Activated T-cell treated with anti-CD3 and anti-CD28 coated beads, Interleukin-2, amount 50 U/mL, for 4 hours (primary cell): ENCODE results near the gene RABAC1. TPM values are rescaled to one million over a fixed set of nuclear protein-coding genes. Genes with fewer than 3 reads are reported as not detected.
"Not testable (repeated sequence)": the region's sequence is repeated elsewhere in the genome, so short reads cannot be mapped to it uniquely, and the experiment has no call there.

Experiments
- ATAC-seq, 2 donors: fragments of 200-7000 bp; cut with Tn5 transposase; one replicate each; pipeline ENCODE4 v1.10.0; 2021
- DNase-seq: peaks from one replicate; pipeline ENCODE4 v3.0.0-alpha.2; 2020
- H3K27me3 Mint-ChIP-seq: one replicate; pipeline ENCODE4 v1.8.0; 2021; ENCODE audit warnings: low read depth, mixed read lengths
- H3K36me3 Mint-ChIP-seq: one replicate; pipeline ENCODE4 v1.8.0; 2022; ENCODE audit warnings: mixed read lengths; ENCODE audit not compliant: insufficient read depth
- H3K4me1 Mint-ChIP-seq: one replicate; pipeline ENCODE4 v1.8.0; 2021; ENCODE audit warnings: low read depth, mixed read lengths
- H3K4me3 Mint-ChIP-seq: one replicate; pipeline ENCODE4 v1.8.0; 2021; ENCODE audit warnings: mild to moderate bottlenecking, moderate library complexity, mixed read lengths
- H3K9me3 Mint-ChIP-seq: one replicate; pipeline ENCODE4 v1.8.0; 2021; ENCODE audit warnings: mixed read lengths
- total RNA-seq, 3 donors: library from RNA; stranded (reverse); gene quantifications; one replicate each; pipeline ENCODE4 v1.2.1, GENCODE V29; 2021

Gene RABAC1
- total RNA-seq, 3 donors from 2014 or later: 63.1 to 82.1 (median 70.4) TPM

- peaks cover 60% of the 10 kb centered on the region for H3K4me1 Mint-ChIP-seq
- DNase-seq (no peak), ATAC-seq (no peak)
- peaks cover 3% of the 10 kb centered on the region for H3K27me3 Mint-ChIP-seq
- no peaks in the 10 kb centered on the region for H3K9me3 Mint-ChIP-seq
- no peak overlapping the region for H3K4me3 Mint-ChIP-seq
- H3K36me3 Mint-ChIP-seq: no peaks in the 10 kb centered on the region
Measured at GRCh38 chr19:41944336-41944735, 14.8 kb downstream of the RABAC1 start.

GRCh38 chr19:41941410-41942202 is 17.5 kb downstream of the RABAC1 start:
- no peaks in the 10 kb centered on the region for H3K36me3 Mint-ChIP-seq
- H3K4me3 Mint-ChIP-seq: peak overlapping the region; percentile 43
- ATAC-seq: no peak
- DNase-seq: no peak
- H3K4me1 Mint-ChIP-seq: peaks cover 50% of the 10 kb centered on the region
- H3K27me3 Mint-ChIP-seq: peaks cover 5% of the 10 kb centered on the region
- H3K9me3 Mint-ChIP-seq: no peaks in the 10 kb centered on the region

DNA sequence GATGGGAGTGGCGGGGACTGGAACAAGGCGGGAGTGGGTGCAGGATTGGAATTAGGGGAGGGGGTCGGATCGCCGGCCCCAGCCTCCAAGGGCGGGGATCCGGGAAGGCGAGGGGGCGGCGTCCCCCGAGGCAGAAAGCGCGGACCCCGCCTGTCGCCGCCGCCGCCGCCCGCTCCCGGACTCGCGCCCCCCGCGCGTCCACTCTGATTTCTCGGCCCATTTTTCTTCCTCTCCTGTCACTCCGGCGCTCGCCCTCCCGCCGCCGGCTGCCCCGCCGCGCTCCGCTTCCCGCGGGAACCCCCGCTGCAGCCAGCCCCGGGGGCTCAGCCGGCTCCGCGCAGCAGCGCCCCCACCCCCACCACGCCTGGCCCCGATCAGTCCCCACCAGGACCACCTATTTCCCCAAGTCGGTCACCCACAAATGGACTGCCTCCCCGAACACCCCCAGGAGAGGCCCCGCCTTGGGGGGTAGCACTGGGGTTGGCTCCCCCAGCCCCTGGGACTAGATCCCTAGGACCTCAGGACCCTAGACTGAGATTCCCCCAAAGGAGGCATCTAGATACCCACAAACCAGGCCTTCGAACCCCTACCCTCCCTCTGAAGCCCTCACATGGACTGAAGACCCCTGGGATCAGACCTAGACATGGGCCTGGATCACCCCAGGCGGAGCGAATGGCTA is 18.3 kb downstream of the RABAC1 start:
- no peaks in the 10 kb centered on the region for H3K9me3 Mint-ChIP-seq
- ATAC-seq: no peak
- H3K36me3 Mint-ChIP-seq: no peaks in the 10 kb centered on the region
- H3K4me1 Mint-ChIP-seq: peaks cover 51% of the 10 kb centered on the region
- peaks cover 5% of the 10 kb centered on the region for H3K27me3 Mint-ChIP-seq
- peak overlapping the region; percentile 82 for H3K4me3 Mint-ChIP-seq
- DNase-seq: no peak

GRCh38 chr19:41939861-41940730 is 19.0 kb downstream of the RABAC1 start:
- Mint-ChIP-seq H3K36me3 (no peaks in the 10 kb centered on the region), H3K9me3 (no peaks in the 10 kb centered on the region), H3K4me3 (peak overlapping the region; percentile 82), H3K4me1 (peaks cover 49% of the 10 kb centered on the region), H3K27me3 (peaks cover 5% of the 10 kb centered on the region)
- peak; percentile 15 to 19 for ATAC-seq
- DNase-seq: peak; percentile 69

DNA sequence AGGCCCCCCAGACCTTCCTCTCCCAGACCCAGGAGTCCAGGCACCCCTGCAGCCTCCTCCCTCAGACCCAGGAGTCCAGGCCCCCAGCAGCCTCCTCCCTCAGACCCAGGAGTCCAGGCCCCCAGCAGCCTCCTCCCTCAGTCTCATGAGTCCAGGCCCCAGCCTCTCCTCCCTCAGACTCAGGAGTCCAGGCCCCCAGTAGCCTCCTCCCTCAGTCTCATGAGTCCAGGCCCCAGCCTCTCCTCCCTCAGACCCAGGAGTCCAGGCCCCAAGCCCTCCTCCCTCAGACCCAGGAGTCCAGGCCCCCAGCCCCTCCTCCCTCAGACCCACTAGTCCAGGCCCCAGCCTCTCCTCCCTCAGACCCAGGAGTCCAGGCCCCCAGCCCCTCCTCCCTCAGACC is 19.9 kb downstream of the RABAC1 start:
- H3K27me3 Mint-ChIP-seq, H3K4me3 Mint-ChIP-seq, H3K9me3 Mint-ChIP-seq, H3K36me3 Mint-ChIP-seq, ATAC-seq, DNase-seq: not testable (repeated sequence)
- H3K4me1 Mint-ChIP-seq: peaks cover 49% of the 10 kb centered on the region

GRCh38 chr19:41937525-41938468 is 21.3 kb downstream of the RABAC1 start:
- DNase-seq (no peak), ATAC-seq (no peak)
- peak overlapping the region; percentile 0 for H3K4me3 Mint-ChIP-seq
- H3K4me1 Mint-ChIP-seq: peaks cover 53% of the 10 kb centered on the region
- H3K9me3 Mint-ChIP-seq: no peaks in the 10 kb centered on the region
- peaks cover 7% of the 10 kb centered on the region for H3K27me3 Mint-ChIP-seq
- H3K36me3 Mint-ChIP-seq: no peaks in the 10 kb centered on the region

DNA sequence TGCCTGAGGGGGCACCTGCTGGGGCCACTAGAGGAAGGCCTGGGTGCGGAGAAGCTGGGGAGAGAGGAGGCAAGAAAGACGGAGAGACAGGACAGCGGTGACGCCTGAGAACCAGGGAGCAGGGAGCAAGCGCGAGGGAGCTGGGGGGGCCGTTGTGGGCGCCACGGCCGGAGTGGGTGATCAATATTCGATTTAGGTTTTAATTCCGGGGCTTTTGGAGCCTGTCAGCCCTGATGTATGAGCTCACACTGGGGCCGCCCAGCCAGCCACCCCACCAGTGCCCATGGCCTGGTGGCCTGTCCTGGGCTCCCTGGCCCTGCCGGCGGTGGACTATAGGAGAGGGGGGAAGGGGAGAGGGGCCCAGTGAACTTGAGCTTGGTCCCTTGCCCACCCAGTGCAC is 22.2 kb downstream of the RABAC1 start:
- Mint-ChIP-seq H3K4me3 (no peak overlapping the region), H3K27me3 (peaks cover 7% of the 10 kb centered on the region), H3K36me3 (no peaks in the 10 kb centered on the region), H3K9me3 (no peaks in the 10 kb centered on the region), H3K4me1 (peaks cover 52% of the 10 kb centered on the region)
- no peak for DNase-seq
- no peak for ATAC-seq

- H3K27me3 Mint-ChIP-seq: peaks cover 5% of the 10 kb centered on the region
- peak overlapping the region; percentile 1 for H3K4me3 Mint-ChIP-seq
- peaks cover 47% of the 10 kb centered on the region for H3K4me1 Mint-ChIP-seq
- no peaks in the 10 kb centered on the region for H3K9me3 Mint-ChIP-seq
- DNase-seq (peak; percentile 45), ATAC-seq (peak; percentile 61 to 75)
- H3K36me3 Mint-ChIP-seq: no peaks in the 10 kb centered on the region
Measured at GRCh38 chr19:41936416-41936850, 22.7 kb downstream of the RABAC1 start.

GRCh38 chr19:41935760-41936415 is 23.2 kb downstream of the RABAC1 start:
- Mint-ChIP-seq H3K27me3 (peaks cover 4% of the 10 kb centered on the region), H3K4me1 (peaks cover 46% of the 10 kb centered on the region), H3K4me3 (no peak overlapping the region), H3K9me3 (no peaks in the 10 kb centered on the region), H3K36me3 (no peaks in the 10 kb centered on the region)
- no peak for DNase-seq
- ATAC-seq: peak in 1 of 2 donors; percentile 4

DNA sequence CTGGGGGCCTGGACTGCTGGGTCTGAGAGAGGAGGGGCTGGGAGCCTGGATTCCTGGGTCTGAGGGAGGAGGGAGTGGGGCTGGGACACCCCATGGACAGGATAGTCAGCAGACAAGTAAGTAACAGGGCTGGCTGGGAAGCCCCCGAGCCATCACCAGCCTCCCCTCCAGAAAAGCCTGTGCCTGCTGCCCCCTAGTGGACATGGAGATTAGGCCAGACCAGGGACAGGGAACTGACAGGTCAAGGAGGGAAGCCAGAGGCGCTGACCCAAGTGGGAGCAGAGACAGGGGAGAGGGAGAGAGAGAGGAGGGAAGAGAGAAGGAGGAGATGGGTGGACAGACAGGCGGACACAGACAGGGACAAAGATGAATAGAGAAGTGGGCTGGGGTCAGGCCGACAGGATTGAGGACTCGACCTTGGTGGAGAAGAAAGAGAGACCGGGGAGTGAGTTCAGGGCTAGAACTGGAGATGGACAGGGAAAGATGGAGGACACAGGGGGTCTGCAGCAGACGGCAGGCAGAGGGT is 24.2 kb downstream of the RABAC1 start:
- Mint-ChIP-seq H3K4me3 (peak overlapping the region; percentile 31), H3K4me1 (peaks cover 52% of the 10 kb centered on the region), H3K36me3 (no peaks in the 10 kb centered on the region), H3K9me3 (no peaks in the 10 kb centered on the region), H3K27me3 (peaks cover 4% of the 10 kb centered on the region)
- DNase-seq (peak; percentile 81), ATAC-seq (peak; percentile 64 to 65)

GRCh38 chr19:41933693-41934426 is 25.3 kb downstream of the RABAC1 start:
- ATAC-seq: no peak
- H3K4me1 Mint-ChIP-seq: peaks cover 61% of the 10 kb centered on the region
- no peaks in the 10 kb centered on the region for H3K36me3 Mint-ChIP-seq
- no peak overlapping the region for H3K4me3 Mint-ChIP-seq
- H3K27me3 Mint-ChIP-seq: peaks cover 4% of the 10 kb centered on the region
- no peak for DNase-seq
- no peaks in the 10 kb centered on the region for H3K9me3 Mint-ChIP-seq

GRCh38 chr19:41932720-41933332 is 26.3 kb downstream of the RABAC1 start:
- Mint-ChIP-seq H3K9me3 (no peaks in the 10 kb centered on the region), H3K4me3 (no peak overlapping the region), H3K4me1 (peaks cover 64% of the 10 kb centered on the region), H3K36me3 (no peaks in the 10 kb centered on the region), H3K27me3 (peaks cover 4% of the 10 kb centered on the region)
- DNase-seq (no peak), ATAC-seq (no peak)
